HUES64 (cell line): ENCODE measurements around the gene COL4A1. TPM values are rescaled to one million over a fixed set of nuclear protein-coding genes. Genes with fewer than 3 reads are reported as not detected.

Source experiments
- H3K27ac ChIP-seq: 2 replicates; pipeline ENCODE4 v1.7.0; 2013; ENCODE audit warnings: low read depth, low read length, inconsistent platforms
- H3K27me3 ChIP-seq: 2 replicates; pipeline ENCODE4 v1.6.1; 2013; ENCODE audit warnings: mild to moderate bottlenecking, low read length; ENCODE audit not compliant: insufficient read depth
- H3K36me3 ChIP-seq: 2 replicates; pipeline ENCODE4 v1.6.1; 2013; ENCODE audit warnings: mild to moderate bottlenecking, low read length; ENCODE audit not compliant: insufficient read depth
- H3K4me1 ChIP-seq: 2 replicates; pipeline ENCODE4 v1.6.1; 2013; ENCODE audit warnings: mild to moderate bottlenecking, low read length, moderate library complexity; ENCODE audit not compliant: insufficient read depth
- H3K4me3 ChIP-seq: 2 replicates; pipeline ENCODE4 v1.5.1; 2013; ENCODE audit warnings: mild to moderate bottlenecking, low read length, moderate library complexity
- H3K9ac ChIP-seq: 2 replicates; pipeline ENCODE4 v1.6.1; 2013; ENCODE audit warnings: mild to moderate bottlenecking, low read depth, low read length
- H3K9me3 ChIP-seq: 2 replicates; pipeline ENCODE4 v1.6.1; 2013; ENCODE audit warnings: low read depth, low read length; ENCODE audit not compliant: insufficient read depth
- WGBS: fragments of 150-250, 120-280 bp; methylation state at CpG from one replicate; pipeline ENCODE4 v1.1.7; 2013; ENCODE audit warnings: missing lambda C conversion rate; 5-methylcytosine and 5-hydroxymethylcytosine counted together
- polyA plus RNA-seq, 2 experiments: library from polyadenylated mRNA; stranded (reverse); fragments of 50-300 nt; gene quantifications; one replicate each; pipeline ENCODE4 v1.2.3, GENCODE V29; 2013

The COL4A1 gene
- polyA plus RNA-seq (2013, experiment 1 of 2): 54.7 TPM
- polyA plus RNA-seq (2013, experiment 2 of 2): 65.4 TPM

GRCh38 chr13:110306960-110307766 lies at the start of gene COL4A1, which contains the start of gene COL4A2:
Gene COL4A1, minus strand, starts transcription at chr13:110307157. Its CDS starts 130 bp downstream, at chr13:110307027.
Gene COL4A2, plus strand, starts transcription at chr13:110307284. Its CDS starts 620 bp downstream, at chr13:110307904.
- H3K9ac ChIP-seq: peak within 1 kb of the TSS; percentile 91
- peak within 1 kb of the TSS; percentile 64 for H3K27ac ChIP-seq
- peaks cover 20% of the 10 kb centered on the region for H3K27me3 ChIP-seq
- under 1% methylated on average over 96 of the region's 96 CpGs for WGBS
- no peaks in the 10 kb centered on the region for H3K9me3 ChIP-seq
- peaks cover 18% of the 10 kb centered on the region for H3K4me1 ChIP-seq
- H3K4me3 ChIP-seq: peak within 1 kb of the TSS; percentile 75
- H3K36me3 ChIP-seq: peaks cover 14% of the 10 kb centered on the region; the same call in 1 of the 2 replicates

- no peaks in the 10 kb centered on the region for H3K27me3 ChIP-seq
- peaks cover 16% of the 10 kb centered on the region; the same call in 1 of the 2 replicates for H3K4me1 ChIP-seq
- H3K9ac ChIP-seq: no peak overlapping the region
- H3K9me3 ChIP-seq: no peaks in the 10 kb centered on the region
- no peak overlapping the region for H3K27ac ChIP-seq
- WGBS: 87% methylated on average over 12 of the region's 12 CpGs
- H3K36me3 ChIP-seq: peaks cover 23% of the 10 kb centered on the region
- H3K4me3 ChIP-seq: no peak overlapping the region
Observed at GRCh38 chr13:110356362-110356761, 49.4 kb upstream of the COL4A1 start.

GRCh38 chr13:110354715-110355473 lies 47.9 kb upstream of the COL4A1 start:
- no peak overlapping the region for H3K9ac ChIP-seq
- H3K27ac ChIP-seq: no peak overlapping the region
- H3K27me3 ChIP-seq: no peaks in the 10 kb centered on the region
- H3K9me3 ChIP-seq: no peaks in the 10 kb centered on the region
- H3K4me3 ChIP-seq: no peak overlapping the region
- 89% methylated on average over 5 of the region's 5 CpGs for WGBS
- H3K4me1 ChIP-seq: peaks cover 16% of the 10 kb centered on the region; the same call in 1 of the 2 replicates
- peaks cover 17% of the 10 kb centered on the region for H3K36me3 ChIP-seq

GRCh38 chr13:110354123-110354627 lies 47.2 kb upstream of the COL4A1 start:
- Histone ChIP-seq H3K9me3 (no peaks in the 10 kb centered on the region), H3K27me3 (no peaks in the 10 kb centered on the region), H3K4me3 (no peak overlapping the region), H3K4me1 (peaks cover 16% of the 10 kb centered on the region; the same call in 1 of the 2 replicates), H3K27ac (no peak overlapping the region), H3K9ac (no peak overlapping the region), H3K36me3 (peaks cover 21% of the 10 kb centered on the region)
- WGBS: 92% methylated on average over 4 of the region's 6 CpGs

GRCh38 chr13:110353339-110353977 lies 46.5 kb upstream of the COL4A1 start:
- 98% methylated on average over 12 of the region's 13 CpGs for WGBS
- no peaks in the 10 kb centered on the region for H3K9me3 ChIP-seq

GRCh38 chr13:110352735-110353134 lies 45.8 kb upstream of the COL4A1 start:
- H3K9ac ChIP-seq: no peak overlapping the region
- peaks cover 16% of the 10 kb centered on the region; the same call in 1 of the 2 replicates for H3K4me1 ChIP-seq
- H3K27me3 ChIP-seq: no peaks in the 10 kb centered on the region
- 91% methylated on average over 8 of the region's 8 CpGs for WGBS
- no peaks in the 10 kb centered on the region for H3K9me3 ChIP-seq
- no peak overlapping the region for H3K27ac ChIP-seq
- H3K36me3 ChIP-seq: peaks cover 9% of the 10 kb centered on the region; the same call in 1 of the 2 replicates
- H3K4me3 ChIP-seq: no peak overlapping the region

More at GRCh38 chr13:110353339-110353977, 46.5 kb upstream of the COL4A1 start:
- H3K4me3 ChIP-seq: no peak overlapping the region
- H3K27me3 ChIP-seq: no peaks in the 10 kb centered on the region
- no peak overlapping the region for H3K9ac ChIP-seq
- peaks cover 16% of the 10 kb centered on the region for H3K36me3 ChIP-seq
- H3K27ac ChIP-seq: no peak overlapping the region
- peaks cover 16% of the 10 kb centered on the region; the same call in 1 of the 2 replicates for H3K4me1 ChIP-seq

GRCh38 chr13:110351636-110352420 lies 44.9 kb upstream of the COL4A1 start:
- Histone ChIP-seq H3K9me3 (no peaks in the 10 kb centered on the region), H3K36me3 (peaks cover 5% of the 10 kb centered on the region; the same call in 1 of the 2 replicates), H3K4me3 (no peak overlapping the region), H3K27ac (no peak overlapping the region), H3K27me3 (no peaks in the 10 kb centered on the region), H3K9ac (no peak overlapping the region), H3K4me1 (peaks cover 16% of the 10 kb centered on the region; the same call in 1 of the 2 replicates)
- WGBS: 94% methylated on average over 5 of the region's 6 CpGs

- Histone ChIP-seq H3K36me3 (peaks cover 5% of the 10 kb centered on the region; the same call in 1 of the 2 replicates), H3K9me3 (no peaks in the 10 kb centered on the region), H3K4me1 (peaks cover 16% of the 10 kb centered on the region; the same call in 1 of the 2 replicates), H3K27ac (no peak overlapping the region), H3K9ac (no peak overlapping the region), H3K27me3 (no peaks in the 10 kb centered on the region), H3K4me3 (no peak overlapping the region)
- WGBS: 93% methylated on average over 3 of the region's 3 CpGs
Observed at GRCh38 chr13:110350509-110350908, 43.6 kb upstream of the COL4A1 start.

GRCh38 chr13:110350049-110350448 lies 43.1 kb upstream of the COL4A1 start:
- WGBS: no CpG with 5 or more reads among the region's 1 CpG
- Histone ChIP-seq H3K27ac (no peak overlapping the region), H3K9me3 (no peaks in the 10 kb centered on the region)

GRCh38 chr13:110349239-110349638 lies 42.3 kb upstream of the COL4A1 start:
- Histone ChIP-seq H3K9ac (no peak overlapping the region), H3K9me3 (no peaks in the 10 kb centered on the region), H3K36me3 (peaks cover 7% of the 10 kb centered on the region; the same call in 1 of the 2 replicates), H3K4me3 (no peak overlapping the region), H3K27me3 (no peaks in the 10 kb centered on the region), H3K4me1 (peaks cover 6% of the 10 kb centered on the region; the same call in 1 of the 2 replicates), H3K27ac (no peak overlapping the region)
- 95% methylated on average over 5 of the region's 5 CpGs for WGBS

More at GRCh38 chr13:110350049-110350448, 43.1 kb upstream of the COL4A1 start:
- H3K36me3 ChIP-seq: peaks cover 5% of the 10 kb centered on the region; the same call in 1 of the 2 replicates
- H3K4me1 ChIP-seq: peaks cover 14% of the 10 kb centered on the region; the same call in 1 of the 2 replicates
- H3K27me3 ChIP-seq: no peaks in the 10 kb centered on the region
- H3K9ac ChIP-seq: no peak overlapping the region
- no peak overlapping the region for H3K4me3 ChIP-seq
